ENCODE measurements around the gene GTF2B.

- no peak for TF ChIP-seq CTCF (IDR thresholded peaks at IDR 0.05)
- TF ChIP-seq POLR2AphosphoS5 (IDR thresholded peaks at IDR 0.05; ENCODE audit: low read depth, low read length) = no peak
These were observed 77.9 kb downstream of the GTF2B start for GRCh38 chr1:88813471-88813870.

All from Panc1 (cell line).